Heart left ventricle (tissue), 13 donors: ENCODE data around the gene EWSR1.

Experiments used
- CTCF ChIP-seq, 12 donors: fragments of 200-600 bp; sonication (generic) in 4 of 12; IDR thresholded peaks; one replicate each; pipeline versions ENCODE4 v1.5.0 to v1.8.0; 2018 to 2022; ENCODE audit warnings: antibody characterized with exemption in 12 of 12, mild to moderate bottlenecking in 5 of 12
- POLR2A ChIP-seq, 2 donors: fragments of 450-650 bp; IDR thresholded peaks; one replicate each; pipeline ENCODE4 v1.6.1; 2017; ENCODE audit warnings: antibody characterized with exemption in 2 of 2, mild to moderate bottlenecking in 2 of 2, moderate library complexity in 2 of 2
- donor health status: ischemic (EF 13 %, LVEDD 7.1; RV severe dilation, severe dysfunction).
- donor health status: DM: no; HTN: yes; CAD: no.
- donor health status: DM: no; HTN: no; CAD: no.
- donor health status: ischemic (EF 25% LVEDD 6.9; RV normal size, moderate dysfunction).
- donor health status: ischemic (EF 25% LVEDD 5.7; RV mildly dilated, moderate dysfunction).
- donor health status: ischemic (EF 35%, LVEDD 5.7; RV mildly dilated, moderate dysfunction).
- donor health status: nonischemic (EF 11% LVEDD 7.7; RV severe dilation, severe dysfunction).
- donor health status: DM: yes; HTN: yes; CAD: no.
- donor health status: PGD.
- donor health status: ischemic (EF 29% LVEDD 5.4; RV normal size, mild dysfunction).
- donor health status: nonischemic (EF 23%, LVEDD 6.1; RV moderate dilation, normal function).

DNA sequence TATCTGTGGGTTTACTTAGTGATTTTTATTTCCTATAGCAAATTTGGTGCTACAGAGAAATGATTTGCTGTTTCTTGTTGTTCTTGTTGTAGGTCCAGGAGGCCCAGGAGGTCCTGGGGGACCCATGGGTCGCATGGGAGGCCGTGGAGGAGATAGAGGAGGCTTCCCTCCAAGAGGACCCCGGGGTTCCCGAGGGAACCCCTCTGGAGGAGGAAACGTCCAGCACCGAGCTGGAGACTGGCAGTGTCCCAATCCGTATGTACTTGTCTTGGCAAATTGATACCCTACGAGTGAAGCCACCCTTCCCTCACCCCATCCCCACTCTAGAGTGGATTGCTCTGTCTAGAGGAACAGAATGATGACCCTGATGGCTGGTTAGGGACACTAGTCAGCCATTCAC is 30.6 kb downstream of the EWSR1 start:
- TF ChIP-seq CTCF (IDR thresholded peaks at IDR 0.05): no peak
- TF ChIP-seq POLR2A (IDR thresholded peaks at IDR 0.05): no peak
